ENCODE results near the gene TSSC4.

The TSSC4 gene

GRCh38 chr11:2453436-2453835 lies 52.9 kb downstream of the TSSC4 start:
- H3K27me3 ChIP-seq (ENCODE audit: insufficient read depth, low read length): peaks cover 83% of the 10 kb centered on the region

More at GRCh38 chr11:2453436-2453835, 52.9 kb downstream of the TSSC4 start:
- Histone ChIP-seq H3K4me1 (ENCODE audit: control insufficient read depth, insufficient read depth, low read length, unreplicated experiment) (no peaks in the 10 kb centered on the region), H3K27ac (ENCODE audit: low read depth, low read length) (no peak overlapping the region), H3K79me2 (ENCODE audit: control insufficient read depth, insufficient read depth, low read length, unreplicated experiment) (no peaks in the 10 kb centered on the region), H3K36me3 (ENCODE audit: insufficient read depth, low read length) (no peaks in the 10 kb centered on the region), H3K4me3 (ENCODE audit: low read depth, low read length) (no peak overlapping the region), H2AFZ (ENCODE audit: low read length, unreplicated experiment) (no peak overlapping the region)

Data from ACC112 (cell line).